ENCODE data around the gene MARCHF3.

DNA sequence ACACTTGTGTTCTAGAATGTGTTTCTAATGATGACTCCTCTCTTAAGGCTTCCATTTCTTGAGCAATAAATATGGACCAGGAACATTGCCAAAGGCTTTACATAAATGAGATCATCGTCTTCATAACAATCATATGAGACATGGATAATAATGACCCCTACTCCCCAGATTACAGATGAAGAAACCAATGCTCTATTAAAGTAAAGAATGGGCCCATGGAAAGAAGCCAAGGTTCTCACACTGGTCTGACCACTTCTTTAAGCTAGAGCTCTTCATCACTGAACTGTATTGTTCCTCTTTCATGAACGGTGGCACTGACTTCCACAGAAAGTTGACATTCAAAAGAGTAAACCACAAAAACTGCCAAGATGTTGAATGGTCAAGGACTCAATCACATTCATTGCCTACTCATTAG, 65.3 kb downstream of the MARCHF3 start:
- TF ChIP-seq, protein P1, sequence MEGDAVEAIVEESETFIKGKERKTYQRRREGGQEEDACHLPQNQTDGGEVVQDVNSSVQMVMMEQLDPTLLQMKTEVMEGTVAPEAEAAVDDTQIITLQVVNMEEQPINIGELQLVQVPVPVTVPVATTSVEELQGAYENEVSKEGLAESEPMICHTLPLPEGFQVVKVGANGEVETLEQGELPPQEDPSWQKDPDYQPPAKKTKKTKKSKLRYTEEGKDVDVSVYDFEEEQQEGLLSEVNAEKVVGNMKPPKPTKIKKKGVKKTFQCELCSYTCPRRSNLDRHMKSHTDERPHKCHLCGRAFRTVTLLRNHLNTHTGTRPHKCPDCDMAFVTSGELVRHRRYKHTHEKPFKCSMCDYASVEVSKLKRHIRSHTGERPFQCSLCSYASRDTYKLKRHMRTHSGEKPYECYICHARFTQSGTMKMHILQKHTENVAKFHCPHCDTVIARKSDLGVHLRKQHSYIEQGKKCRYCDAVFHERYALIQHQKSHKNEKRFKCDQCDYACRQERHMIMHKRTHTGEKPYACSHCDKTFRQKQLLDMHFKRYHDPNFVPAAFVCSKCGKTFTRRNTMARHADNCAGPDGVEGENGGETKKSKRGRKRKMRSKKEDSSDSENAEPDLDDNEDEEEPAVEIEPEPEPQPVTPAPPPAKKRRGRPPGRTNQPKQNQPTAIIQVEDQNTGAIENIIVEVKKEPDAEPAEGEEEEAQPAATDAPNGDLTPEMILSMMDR (IDR thresholded peaks at IDR 0.05) = no peak
- TF ChIP-seq, protein P2, sequence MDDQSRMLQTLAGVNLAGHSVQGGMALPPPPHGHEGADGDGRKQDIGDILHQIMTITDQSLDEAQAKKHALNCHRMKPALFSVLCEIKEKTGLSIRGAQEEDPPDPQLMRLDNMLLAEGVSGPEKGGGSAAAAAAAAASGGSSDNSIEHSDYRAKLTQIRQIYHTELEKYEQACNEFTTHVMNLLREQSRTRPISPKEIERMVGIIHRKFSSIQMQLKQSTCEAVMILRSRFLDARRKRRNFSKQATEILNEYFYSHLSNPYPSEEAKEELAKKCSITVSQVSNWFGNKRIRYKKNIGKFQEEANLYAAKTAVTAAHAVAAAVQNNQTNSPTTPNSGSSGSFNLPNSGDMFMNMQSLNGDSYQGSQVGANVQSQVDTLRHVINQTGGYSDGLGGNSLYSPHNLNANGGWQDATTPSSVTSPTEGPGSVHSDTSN (IDR thresholded peaks at IDR 0.05) = no peak

Data from A549 (cell line).